HUES64 (cell line): ENCODE measurements around the gene PLPP6.

Source experiments
- H3K27ac ChIP-seq: 2 replicates; pipeline ENCODE4 v1.7.0; 2013; ENCODE audit warnings: low read depth, low read length, inconsistent platforms
- H3K27me3 ChIP-seq: 2 replicates; pipeline ENCODE4 v1.6.1; 2013; ENCODE audit warnings: mild to moderate bottlenecking, low read length; ENCODE audit not compliant: insufficient read depth
- H3K36me3 ChIP-seq: 2 replicates; pipeline ENCODE4 v1.6.1; 2013; ENCODE audit warnings: mild to moderate bottlenecking, low read length; ENCODE audit not compliant: insufficient read depth
- H3K4me1 ChIP-seq: 2 replicates; pipeline ENCODE4 v1.6.1; 2013; ENCODE audit warnings: mild to moderate bottlenecking, low read length, moderate library complexity; ENCODE audit not compliant: insufficient read depth
- H3K4me3 ChIP-seq: 2 replicates; pipeline ENCODE4 v1.5.1; 2013; ENCODE audit warnings: mild to moderate bottlenecking, low read length, moderate library complexity
- H3K9ac ChIP-seq: 2 replicates; pipeline ENCODE4 v1.6.1; 2013; ENCODE audit warnings: mild to moderate bottlenecking, low read depth, low read length
- H3K9me3 ChIP-seq: 2 replicates; pipeline ENCODE4 v1.6.1; 2013; ENCODE audit warnings: low read depth, low read length; ENCODE audit not compliant: insufficient read depth
- WGBS: fragments of 150-250, 120-280 bp; methylation state at CpG from one replicate; pipeline ENCODE4 v1.1.7; 2013; ENCODE audit warnings: missing lambda C conversion rate; 5-methylcytosine and 5-hydroxymethylcytosine counted together

The PLPP6 gene

DNA sequence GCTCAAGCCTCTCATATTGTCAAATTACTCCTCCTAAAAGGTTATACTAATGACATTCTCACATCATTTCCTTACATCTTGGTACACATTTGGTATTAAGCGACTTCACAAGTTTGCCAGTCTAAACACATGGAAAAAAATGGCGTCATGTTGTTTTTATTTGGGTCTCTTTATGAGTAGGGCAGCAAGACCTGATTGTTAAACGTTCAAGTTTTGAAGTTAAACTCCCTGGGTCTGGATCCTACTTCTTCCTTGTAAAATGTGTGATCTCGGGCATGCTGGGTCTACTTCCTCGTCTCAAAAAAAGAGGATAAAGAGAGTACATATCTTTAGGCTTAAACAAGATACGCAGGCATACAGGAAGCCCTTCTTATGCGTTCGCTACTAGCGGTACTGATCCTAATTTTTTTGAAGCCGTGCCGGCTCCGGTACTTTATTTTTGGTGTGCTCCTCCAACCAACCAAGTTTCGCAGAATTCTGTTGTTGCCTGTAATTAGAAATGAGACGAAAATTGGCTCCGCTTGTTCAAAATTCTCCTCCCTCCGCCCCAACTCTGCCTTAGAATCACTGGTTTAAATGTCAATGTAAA, 16.7 kb downstream of the PLPP6 start:
- Histone ChIP-seq H3K9ac (peak overlapping the region; percentile 91), H3K9me3 (no peaks in the 10 kb centered on the region), H3K27ac (peak overlapping the region; percentile 96), H3K36me3 (no peaks in the 10 kb centered on the region), H3K4me3 (peak overlapping the region; percentile 66), H3K27me3 (no peaks in the 10 kb centered on the region), H3K4me1 (peaks cover 23% of the 10 kb centered on the region)
- 4% methylated on average over 16 of the region's 16 CpGs for WGBS

GRCh38 chr9:4679268-4680172, 17.4 kb downstream of the PLPP6 start, which contains the start of gene CDC37L1:
TSS of gene CDC37L1 (plus strand) at chr9:4679569. CDS start at chr9:4679768, 199 bp downstream.
- Histone ChIP-seq H3K4me1 (peaks cover 23% of the 10 kb centered on the region), H3K27me3 (no peaks in the 10 kb centered on the region), H3K9ac (peak within 1 kb of the TSS; percentile 91), H3K36me3 (no peaks in the 10 kb centered on the region; the same call in 1 of the 2 replicates), H3K4me3 (peak within 1 kb of the TSS; percentile 66), H3K9me3 (no peaks in the 10 kb centered on the region), H3K27ac (peak within 1 kb of the TSS; percentile 96)
- under 1% methylated on average over 66 of the region's 66 CpGs for whole genome bisulfite sequencing

DNA sequence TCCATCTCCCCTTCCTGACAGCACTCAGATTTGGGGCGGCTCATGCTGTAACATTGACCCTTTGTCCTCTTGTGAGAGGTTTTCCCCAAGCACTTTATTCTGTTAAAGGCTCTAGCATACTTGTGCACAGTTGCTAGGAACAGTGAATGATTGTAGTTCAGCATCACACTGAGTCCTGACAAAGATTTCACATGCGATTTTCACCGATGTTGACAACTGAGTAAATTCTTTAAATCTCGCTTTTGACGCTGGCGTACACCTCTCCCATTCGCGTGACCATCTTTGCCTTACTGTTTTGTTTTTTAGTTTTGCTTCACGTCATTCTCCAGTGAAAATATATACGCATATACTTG, 18.1 kb downstream of the PLPP6 start:
- Histone ChIP-seq H3K4me3 (peak overlapping the region; percentile 66), H3K4me1 (peaks cover 23% of the 10 kb centered on the region), H3K9me3 (no peaks in the 10 kb centered on the region), H3K9ac (peak overlapping the region; percentile 80), H3K27ac (peak overlapping the region; percentile 91; the same call in 1 of the 2 replicates), H3K27me3 (no peaks in the 10 kb centered on the region), H3K36me3 (peaks cover 6% of the 10 kb centered on the region)
- WGBS: 4% methylated on average over 10 of the region's 10 CpGs

GRCh38 chr9:4680750-4681149, 18.7 kb downstream of the PLPP6 start:
- H3K36me3 ChIP-seq: peaks cover 12% of the 10 kb centered on the region
- H3K27me3 ChIP-seq: no peaks in the 10 kb centered on the region
- no peaks in the 10 kb centered on the region for H3K9me3 ChIP-seq
- WGBS: 80% methylated on average over 2 of the region's 2 CpGs
- H3K4me3 ChIP-seq: peak overlapping the region; percentile 66
- peaks cover 23% of the 10 kb centered on the region for H3K4me1 ChIP-seq
- H3K27ac ChIP-seq: no peak overlapping the region
- H3K9ac ChIP-seq: peak overlapping the region; percentile 80; the same call in 1 of the 2 replicates

DNA sequence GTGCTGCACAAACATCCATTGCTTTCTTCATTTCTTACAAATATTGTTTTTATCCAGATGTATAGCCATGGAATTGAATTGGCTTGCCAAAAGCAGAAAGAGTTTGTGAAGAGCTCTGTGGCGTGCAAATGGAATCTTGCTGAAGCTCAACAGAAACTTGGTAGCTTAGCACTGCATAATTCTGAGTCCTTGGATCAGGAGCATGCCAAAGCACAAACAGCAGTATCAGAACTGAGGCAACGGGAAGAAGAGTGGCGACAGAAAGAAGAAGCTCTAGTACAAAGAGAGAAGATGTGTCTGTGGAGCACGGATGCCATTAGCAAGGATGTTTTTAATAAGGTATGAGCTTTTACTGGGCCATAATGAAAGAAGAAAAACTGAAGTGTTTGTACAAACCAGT, 22.7 kb downstream of the PLPP6 start:
- Histone ChIP-seq H3K27me3 (no peaks in the 10 kb centered on the region), H3K9me3 (no peaks in the 10 kb centered on the region), H3K27ac (no peak overlapping the region), H3K9ac (no peak overlapping the region), H3K4me3 (no peak overlapping the region), H3K4me1 (peaks cover 8% of the 10 kb centered on the region; the same call in 1 of the 2 replicates), H3K36me3 (peaks cover 46% of the 10 kb centered on the region)
- WGBS: 92% methylated on average over 4 of the region's 4 CpGs

DNA sequence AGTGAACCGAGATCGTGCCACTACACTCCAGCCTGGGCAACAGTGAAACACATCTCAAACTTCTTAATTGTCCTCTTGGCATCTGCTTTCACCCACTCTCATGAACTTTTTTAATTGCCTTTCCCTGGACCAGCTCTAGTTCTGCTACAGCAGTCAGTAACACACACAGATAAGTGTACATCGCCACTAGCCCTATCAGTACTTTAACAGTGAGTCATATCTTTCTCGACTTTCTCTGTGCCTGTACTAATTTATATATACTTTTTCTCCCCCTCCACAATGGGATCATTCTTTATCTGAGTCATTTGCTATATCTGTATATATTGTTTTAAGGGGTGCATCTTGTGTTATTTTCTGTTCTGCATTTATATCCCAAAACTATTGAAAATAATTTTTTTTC, 24.0 kb downstream of the PLPP6 start:
- Histone ChIP-seq H3K9ac (no peak overlapping the region), H3K4me3 (no peak overlapping the region), H3K27me3 (no peaks in the 10 kb centered on the region), H3K27ac (no peak overlapping the region), H3K36me3 (peaks cover 59% of the 10 kb centered on the region), H3K4me1 (0 out of 2 replicates have a peak, but pooled peaks cover under 1% of the 10 kb centered on the region), H3K9me3 (no peaks in the 10 kb centered on the region)
- 96% methylated on average over 4 of the region's 4 CpGs for WGBS

- Histone ChIP-seq H3K4me1 (no peaks in the 10 kb centered on the region), H3K27ac (no peak overlapping the region), H3K9me3 (no peaks in the 10 kb centered on the region), H3K27me3 (no peaks in the 10 kb centered on the region), H3K36me3 (peaks cover 63% of the 10 kb centered on the region), H3K9ac (no peak overlapping the region), H3K4me3 (no peak overlapping the region)
- 100% methylated on average over 1 of the region's 1 CpG for WGBS
Observed at GRCh38 chr9:4686584-4686983, 24.5 kb downstream of the PLPP6 start.

DNA sequence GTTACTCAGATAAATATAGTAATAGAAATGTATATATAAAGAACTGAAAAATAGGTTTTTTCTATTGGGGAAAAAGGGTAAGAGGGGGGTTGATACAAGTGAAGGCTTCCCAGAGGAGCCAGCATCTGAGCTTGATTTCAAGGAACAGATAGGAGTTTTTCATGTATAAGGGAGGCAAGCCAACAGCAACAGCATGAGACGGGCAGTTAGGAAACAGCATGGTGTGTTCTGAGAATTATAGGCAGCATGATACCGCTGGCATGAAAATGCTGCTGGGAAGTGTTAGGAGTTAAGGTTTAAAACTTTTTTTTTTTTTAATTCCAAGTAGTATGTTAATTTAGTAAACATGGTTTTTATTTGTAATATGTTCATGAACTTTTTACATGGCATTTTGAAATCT, 26.9 kb downstream of the PLPP6 start:
- Histone ChIP-seq H3K4me1 (no peaks in the 10 kb centered on the region), H3K9ac (no peak overlapping the region), H3K4me3 (no peak overlapping the region), H3K27ac (no peak overlapping the region), H3K36me3 (peaks cover 64% of the 10 kb centered on the region), H3K27me3 (no peaks in the 10 kb centered on the region), H3K9me3 (no peaks in the 10 kb centered on the region)
- 90% methylated on average over 2 of the region's 2 CpGs for WGBS

- Histone ChIP-seq H3K27ac (no peak overlapping the region), H3K27me3 (no peaks in the 10 kb centered on the region), H3K36me3 (peaks cover 65% of the 10 kb centered on the region), H3K9ac (no peak overlapping the region), H3K9me3 (no peaks in the 10 kb centered on the region), H3K4me1 (no peaks in the 10 kb centered on the region), H3K4me3 (no peak overlapping the region)
- WGBS: 94% methylated on average over 1 of the region's 1 CpG
Observed at GRCh38 chr9:4689687-4690104, 27.6 kb downstream of the PLPP6 start.

DNA sequence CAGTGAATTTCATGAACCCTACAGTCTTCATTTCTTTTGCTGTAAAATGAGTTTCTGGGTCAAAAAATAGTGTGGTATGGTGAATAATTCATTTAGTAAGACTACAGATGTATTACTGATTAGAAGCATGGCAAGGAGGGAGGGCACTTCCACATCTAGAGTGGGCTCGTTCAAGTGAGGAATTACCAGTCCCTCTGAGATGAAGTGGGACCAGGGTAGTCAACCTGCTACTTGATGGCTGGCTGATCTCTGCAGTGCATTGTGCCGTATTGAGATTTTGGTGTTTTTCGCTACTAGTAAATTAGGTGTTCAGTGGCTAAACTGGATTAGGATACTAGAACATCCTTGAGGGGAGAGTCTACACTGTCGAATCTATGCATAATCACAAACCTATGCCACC, 28.1 kb downstream of the PLPP6 start:
- no peaks in the 10 kb centered on the region for H3K4me1 ChIP-seq
- H3K36me3 ChIP-seq: peaks cover 60% of the 10 kb centered on the region
- H3K27ac ChIP-seq: no peak overlapping the region
- no peaks in the 10 kb centered on the region for H3K27me3 ChIP-seq
- no peaks in the 10 kb centered on the region for H3K9me3 ChIP-seq
- no peak overlapping the region for H3K4me3 ChIP-seq
- no peak overlapping the region for H3K9ac ChIP-seq
- 97% methylated on average over 3 of the region's 4 CpGs for WGBS

- 100% methylated on average over 1 of the region's 3 CpGs for WGBS
- Histone ChIP-seq H3K4me1 (no peaks in the 10 kb centered on the region), H3K27ac (no peak overlapping the region), H3K9me3 (no peaks in the 10 kb centered on the region), H3K27me3 (no peaks in the 10 kb centered on the region), H3K36me3 (peaks cover 47% of the 10 kb centered on the region), H3K9ac (no peak overlapping the region), H3K4me3 (no peak overlapping the region)
Observed at GRCh38 chr9:4691795-4692194, 29.7 kb downstream of the PLPP6 start.
